Uterus (tissue), 2 donors: ENCODE data around the gene NR2E1.

ENCODE experiments used
- POLR2A ChIP-seq, 2 donors: fragments of 450-650 bp; IDR thresholded peaks; one replicate each; pipeline ENCODE4 v1.6.1; 2016; ENCODE audit warnings: antibody characterized with exemption in 2 of 2, mild to moderate bottlenecking in 1 of 2, moderate library complexity in 1 of 2
- TF ChIP-seq, protein P1 (sequence below), 4 experiments: fragments of 200-600 bp in 2 of 4; fragments of 450-650 bp in 2 of 4; sonication (generic) in 2 of 4; IDR thresholded peaks; one replicate each; pipeline ENCODE4 v1.5.1; 2016 to 2019; ENCODE audit warnings: antibody characterized with exemption in 4 of 4, mild to moderate bottlenecking in 2 of 4, moderate library complexity in 1 of 4

DNA sequence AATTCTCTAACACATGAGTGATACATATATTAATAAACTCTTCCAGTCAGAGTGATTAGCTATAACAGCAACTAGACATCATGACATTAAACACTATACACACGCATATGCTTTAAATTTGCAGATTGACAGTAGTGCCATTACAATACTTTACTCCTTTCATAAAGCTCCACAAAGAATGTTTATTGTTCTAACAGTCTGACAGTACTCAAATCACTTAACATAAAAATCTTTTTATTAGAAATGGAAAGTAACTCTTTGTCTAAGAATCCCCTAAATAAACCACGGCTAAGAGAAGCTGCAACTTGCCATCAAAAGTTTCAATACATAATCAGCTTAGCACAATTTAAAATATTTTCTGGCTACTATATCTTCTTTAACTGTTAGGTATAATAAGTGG lies 71.0 kb downstream of the NR2E1 start:
- TF ChIP-seq, protein P1, sequence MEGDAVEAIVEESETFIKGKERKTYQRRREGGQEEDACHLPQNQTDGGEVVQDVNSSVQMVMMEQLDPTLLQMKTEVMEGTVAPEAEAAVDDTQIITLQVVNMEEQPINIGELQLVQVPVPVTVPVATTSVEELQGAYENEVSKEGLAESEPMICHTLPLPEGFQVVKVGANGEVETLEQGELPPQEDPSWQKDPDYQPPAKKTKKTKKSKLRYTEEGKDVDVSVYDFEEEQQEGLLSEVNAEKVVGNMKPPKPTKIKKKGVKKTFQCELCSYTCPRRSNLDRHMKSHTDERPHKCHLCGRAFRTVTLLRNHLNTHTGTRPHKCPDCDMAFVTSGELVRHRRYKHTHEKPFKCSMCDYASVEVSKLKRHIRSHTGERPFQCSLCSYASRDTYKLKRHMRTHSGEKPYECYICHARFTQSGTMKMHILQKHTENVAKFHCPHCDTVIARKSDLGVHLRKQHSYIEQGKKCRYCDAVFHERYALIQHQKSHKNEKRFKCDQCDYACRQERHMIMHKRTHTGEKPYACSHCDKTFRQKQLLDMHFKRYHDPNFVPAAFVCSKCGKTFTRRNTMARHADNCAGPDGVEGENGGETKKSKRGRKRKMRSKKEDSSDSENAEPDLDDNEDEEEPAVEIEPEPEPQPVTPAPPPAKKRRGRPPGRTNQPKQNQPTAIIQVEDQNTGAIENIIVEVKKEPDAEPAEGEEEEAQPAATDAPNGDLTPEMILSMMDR (IDR thresholded peaks at IDR 0.05) = no peak
- TF ChIP-seq POLR2A (IDR thresholded peaks at IDR 0.05) = no peak
